NCI-H146 (cell line): ENCODE measurements around the gene MYCN.

Experiments used
- DNase-seq: peaks from one replicate; lab custom pipeline; 2025; lab: John Stamatoyannopoulos, UW

Gene MYCN

GRCh38 chr2:15976354-15976753 lies 36.0 kb downstream of the MYCN start:
- no peak for DNase-seq

- no peak for DNase-seq
Measured at GRCh38 chr2:15979051-15979758, 38.9 kb downstream of the MYCN start.

- no peak for DNase-seq
Measured at GRCh38 chr2:15979759-15980604, 39.6 kb downstream of the MYCN start.

- no peak for DNase-seq
Measured at GRCh38 chr2:15980605-15981098, 40.3 kb downstream of the MYCN start.

- DNase-seq = no peak
Measured at GRCh38 chr2:15981646-15982045, 41.3 kb downstream of the MYCN start.

GRCh38 chr2:15982285-15983044 lies 42.1 kb downstream of the MYCN start:
- DNase-seq = peak; percentile 39

- no peak for DNase-seq
Measured at GRCh38 chr2:15983496-15983895, 43.1 kb downstream of the MYCN start.

- peak; percentile 48 for DNase-seq
Measured at GRCh38 chr2:15984368-15985255, 44.3 kb downstream of the MYCN start.

- no peak for DNase-seq
Measured at GRCh38 chr2:15985531-15985930, 45.2 kb downstream of the MYCN start.

- no peak for DNase-seq
Measured at GRCh38 chr2:15986068-15986560, 45.8 kb downstream of the MYCN start.

GRCh38 chr2:15986644-15987043 lies 46.3 kb downstream of the MYCN start:
- DNase-seq = no peak

- DNase-seq = no peak
Measured at GRCh38 chr2:15988733-15989132, 48.4 kb downstream of the MYCN start.

- no peak for DNase-seq
Measured at GRCh38 chr2:15989559-15989958, 49.2 kb downstream of the MYCN start.

- no peak for DNase-seq
Measured at GRCh38 chr2:15990151-15991101, 50.1 kb downstream of the MYCN start.

- no peak for DNase-seq
Measured at GRCh38 chr2:15991231-15991630, 50.9 kb downstream of the MYCN start.

GRCh38 chr2:15992457-15993231 lies 52.3 kb downstream of the MYCN start:
- no peak for DNase-seq

GRCh38 chr2:15993232-15993610 lies 52.9 kb downstream of the MYCN start:
- DNase-seq = peak; percentile 71

- DNase-seq = no peak
Measured at GRCh38 chr2:15993666-15994065, 53.3 kb downstream of the MYCN start.

GRCh38 chr2:15995603-15996002 lies 55.3 kb downstream of the MYCN start:
- no peak for DNase-seq
